IPS-20b (cell line): ENCODE measurements around the gene ETAA1.

ENCODE experiments used
- H3K27ac ChIP-seq: one replicate; pipeline ENCODE4 v1.5.1; 2013; ENCODE audit warnings: low read length
- H3K27me3 ChIP-seq: 2 replicates; pipeline ENCODE4 v1.6.1; 2013; ENCODE audit warnings: mild to moderate bottlenecking, low read length, inconsistent platforms; ENCODE audit not compliant: insufficient read depth
- H3K36me3 ChIP-seq: 2 replicates; pipeline ENCODE4 v1.6.1; 2013; ENCODE audit warnings: low read depth, mild to moderate bottlenecking, inconsistent platforms, low read length, moderate library complexity; ENCODE audit not compliant: insufficient read depth
- H3K4me1 ChIP-seq: 2 replicates; pipeline ENCODE4 v1.6.1; 2013; ENCODE audit warnings: mild to moderate bottlenecking, control low read depth, inconsistent platforms, low read length, moderate library complexity; ENCODE audit not compliant: insufficient read depth
- H3K4me3 ChIP-seq: 2 replicates; pipeline ENCODE4 v1.5.1; 2013; ENCODE audit warnings: mild to moderate bottlenecking, low read length, inconsistent platforms
- H3K9ac ChIP-seq: 2 replicates; pipeline ENCODE4 v1.6.1; 2013; ENCODE audit warnings: low read depth, mild to moderate bottlenecking, inconsistent platforms, low read length, moderate library complexity
- H3K9me3 ChIP-seq: 2 replicates; pipeline ENCODE4 v1.6.1; 2013; ENCODE audit warnings: mild to moderate bottlenecking, low read depth, low read length, inconsistent platforms; ENCODE audit not compliant: insufficient read depth

Gene ETAA1

DNA sequence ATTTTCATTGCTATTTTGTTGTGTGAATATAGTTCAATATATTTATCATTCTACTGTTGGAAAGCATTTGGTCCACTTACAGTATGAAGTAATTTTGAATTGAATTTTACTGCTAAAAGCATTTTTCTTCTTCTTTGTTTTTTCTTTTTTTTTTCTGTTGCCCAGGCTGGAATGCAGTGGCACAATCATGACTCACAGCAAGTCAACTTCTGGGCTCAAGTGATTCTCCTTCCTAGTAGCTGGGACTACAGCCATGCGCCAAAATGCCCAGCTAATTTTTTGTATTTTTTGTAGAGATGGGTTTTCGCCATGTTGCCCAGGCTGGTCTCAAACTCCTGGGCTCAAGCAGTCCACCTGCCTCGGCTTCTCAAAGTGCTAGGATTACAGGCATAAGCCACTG, 2.4 kb upstream of the ETAA1 start:
- Histone ChIP-seq H3K36me3 (0 out of 2 replicates have a peak, but pooled peaks cover under 1% of the 10 kb centered on the region), H3K4me1 (peaks cover 12% of the 10 kb centered on the region), H3K4me3 (no peak overlapping the region), H3K27ac (no peak overlapping the region), H3K9me3 (no peaks in the 10 kb centered on the region), H3K27me3 (no peaks in the 10 kb centered on the region), H3K9ac (no peak overlapping the region)

DNA sequence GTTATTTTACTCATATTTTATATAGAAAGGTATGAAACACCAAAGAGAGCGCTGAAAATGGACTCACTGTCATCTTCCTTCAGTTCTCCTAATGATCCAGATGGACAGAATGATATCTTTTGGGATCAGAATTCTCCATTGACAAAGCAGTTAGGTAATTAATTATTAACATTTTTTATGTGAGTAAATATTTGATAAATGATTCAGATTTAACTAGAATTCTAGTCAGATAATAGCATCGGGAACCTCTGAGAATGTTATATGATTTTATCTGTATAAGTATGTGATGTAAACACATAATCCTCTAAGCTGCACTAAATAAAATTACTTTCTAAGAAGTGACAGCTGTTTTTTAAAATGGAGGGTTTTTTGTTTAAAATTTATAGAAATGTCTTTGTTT, 2.0 kb downstream of the ETAA1 start:
- no peak overlapping the region for H3K27ac ChIP-seq
- 0 out of 2 replicates have a peak, but pooled peaks cover 3% of the 10 kb centered on the region for H3K4me1 ChIP-seq
- H3K9me3 ChIP-seq, result no peaks in the 10 kb centered on the region
- no peak overlapping the region for H3K9ac ChIP-seq
- H3K36me3 ChIP-seq, result peaks cover 44% of the 10 kb centered on the region
- no peaks in the 10 kb centered on the region for H3K27me3 ChIP-seq
- peak overlapping the region; percentile 98; the same call in 1 of the 2 replicates for H3K4me3 ChIP-seq

DNA sequence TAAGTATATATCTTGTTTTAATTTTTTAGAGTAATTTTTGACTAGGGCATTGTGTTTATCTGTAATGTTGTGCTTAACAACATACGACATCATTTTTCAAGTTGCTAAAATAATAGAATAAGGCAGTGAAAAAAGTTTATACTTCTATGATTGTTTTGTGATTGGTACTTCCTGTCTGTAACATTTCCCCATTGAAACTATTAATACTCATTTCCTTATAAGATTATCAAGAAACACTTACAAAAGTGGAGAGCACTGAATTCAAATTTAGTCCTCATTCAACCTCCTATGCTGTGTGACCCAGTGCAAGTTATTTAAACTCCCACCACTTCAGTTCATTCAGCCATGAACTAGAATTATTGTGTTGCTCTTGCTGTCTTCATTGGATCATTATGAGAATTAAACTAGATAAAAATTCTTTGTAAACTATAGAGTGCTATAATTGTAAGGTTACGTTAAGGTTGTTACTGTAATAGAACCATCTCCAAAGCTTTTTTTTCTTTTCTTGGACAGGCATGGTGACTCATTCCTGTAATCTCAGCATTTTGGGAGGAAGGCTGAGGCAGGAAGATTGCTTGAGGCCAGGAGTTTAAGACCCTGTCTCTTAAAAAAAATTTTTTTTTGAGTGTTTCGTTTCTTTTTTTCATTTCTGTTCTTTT, 2.8 kb downstream of the ETAA1 start:
- Histone ChIP-seq H3K9ac (no peak overlapping the region), H3K9me3 (no peaks in the 10 kb centered on the region), H3K4me1 (no peaks in the 10 kb centered on the region), H3K27ac (no peak overlapping the region), H3K27me3 (no peaks in the 10 kb centered on the region), H3K36me3 (peaks cover 52% of the 10 kb centered on the region), H3K4me3 (no peak overlapping the region)

DNA sequence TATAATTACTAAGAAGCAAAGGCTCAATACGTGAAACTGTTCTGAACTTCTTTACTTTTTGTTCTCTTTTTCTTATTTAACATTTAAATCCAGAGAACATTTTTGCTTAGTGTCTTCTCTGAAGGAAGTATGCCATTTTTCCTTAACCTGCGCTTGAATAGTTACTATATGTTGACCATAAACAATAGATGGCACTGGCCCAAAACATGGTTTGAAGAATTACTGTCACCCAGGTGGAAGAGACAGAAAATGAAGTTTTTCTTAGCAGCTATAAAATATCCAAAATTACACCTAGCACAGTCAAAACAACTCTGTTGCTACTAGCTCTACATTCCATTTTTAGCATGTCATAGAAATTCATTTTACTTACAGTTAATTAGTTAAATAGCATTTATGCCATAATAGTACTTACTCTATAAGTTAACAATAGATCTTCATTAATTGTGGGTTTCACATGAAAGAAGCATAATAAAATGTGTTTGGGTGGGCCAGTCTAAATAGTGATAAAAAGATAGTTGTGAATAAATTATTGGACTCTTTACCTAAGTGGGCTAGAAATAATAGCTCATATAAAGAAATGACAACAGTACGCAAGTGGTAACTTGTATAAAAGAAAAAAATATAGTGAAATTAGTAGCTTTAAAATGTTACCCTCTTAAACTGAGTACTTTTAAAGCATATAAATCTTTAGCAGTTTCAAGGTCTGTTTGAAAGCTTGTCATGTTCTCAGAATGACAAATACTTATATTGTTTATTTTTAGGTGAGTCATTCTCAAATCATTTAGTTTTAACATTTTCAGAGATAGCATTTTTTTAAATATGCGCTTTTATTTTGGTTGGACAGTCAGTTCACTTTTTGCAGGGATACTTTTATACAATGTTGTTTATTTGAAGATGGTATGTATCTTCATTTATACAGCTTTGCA, 3.7 kb downstream of the ETAA1 start:
- Histone ChIP-seq H3K27ac (no peak overlapping the region), H3K9ac (no peak overlapping the region), H3K4me1 (no peaks in the 10 kb centered on the region), H3K9me3 (no peaks in the 10 kb centered on the region), H3K27me3 (no peaks in the 10 kb centered on the region), H3K36me3 (peaks cover 61% of the 10 kb centered on the region), H3K4me3 (no peak overlapping the region)

DNA sequence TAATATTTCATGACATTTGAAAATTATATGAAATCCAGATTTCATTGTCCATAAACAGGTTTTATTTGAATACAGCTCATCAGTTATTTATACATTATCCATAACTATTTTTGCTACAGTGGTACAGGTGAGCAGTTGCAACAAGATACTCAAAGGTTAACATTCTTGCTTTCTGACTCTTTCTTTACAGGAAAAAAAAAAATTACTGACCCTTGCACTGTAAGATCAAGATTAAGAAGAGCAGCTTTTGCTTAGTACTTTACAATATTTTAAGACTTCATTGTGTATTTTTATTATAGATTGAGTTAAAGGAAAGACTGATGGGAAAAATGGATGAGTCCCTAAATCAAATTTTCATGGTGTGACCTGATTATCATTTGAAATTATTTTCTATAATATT, 11.2 kb downstream of the ETAA1 start:
- Histone ChIP-seq H3K4me1 (no peaks in the 10 kb centered on the region), H3K27me3 (no peaks in the 10 kb centered on the region), H3K9ac (no peak overlapping the region), H3K36me3 (peaks cover 76% of the 10 kb centered on the region), H3K9me3 (no peaks in the 10 kb centered on the region), H3K4me3 (no peak overlapping the region), H3K27ac (no peak overlapping the region)

- Histone ChIP-seq H3K9ac (no peak overlapping the region), H3K4me3 (no peak overlapping the region), H3K27ac (no peak overlapping the region), H3K36me3 (peaks cover 38% of the 10 kb centered on the region), H3K4me1 (no peaks in the 10 kb centered on the region), H3K27me3 (no peaks in the 10 kb centered on the region), H3K9me3 (no peaks in the 10 kb centered on the region)
Measured at GRCh38 chr2:67412424-67412823, 15.3 kb downstream of the ETAA1 start.

GRCh38 chr2:67414867-67415266, 17.7 kb downstream of the ETAA1 start:
- H3K27ac ChIP-seq, result no peak overlapping the region
- no peak overlapping the region for H3K4me3 ChIP-seq
- no peaks in the 10 kb centered on the region for H3K27me3 ChIP-seq
- no peaks in the 10 kb centered on the region for H3K9me3 ChIP-seq
- no peaks in the 10 kb centered on the region for H3K4me1 ChIP-seq
- H3K36me3 ChIP-seq, result peaks cover 16% of the 10 kb centered on the region
- H3K9ac ChIP-seq, result no peak overlapping the region

DNA sequence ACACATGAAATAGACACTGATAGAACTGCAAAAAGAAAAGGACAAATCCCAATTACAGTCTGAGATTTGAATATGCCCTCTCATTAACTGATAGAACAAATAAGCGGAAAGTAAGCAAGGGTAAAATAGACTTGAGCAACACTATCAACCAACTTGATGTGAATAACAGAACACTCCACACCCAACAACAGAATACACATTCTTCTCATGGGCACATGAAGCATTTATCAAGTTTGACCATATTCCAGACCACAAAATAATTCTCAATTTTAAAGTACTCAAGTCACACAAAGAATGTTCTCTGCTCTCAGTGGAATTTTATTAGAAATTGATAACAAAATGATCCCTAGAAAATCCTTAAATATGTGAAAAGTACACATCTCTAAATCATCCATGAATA, 19.0 kb downstream of the ETAA1 start:
- no peak overlapping the region for H3K27ac ChIP-seq
- no peaks in the 10 kb centered on the region for H3K9me3 ChIP-seq
- no peaks in the 10 kb centered on the region for H3K27me3 ChIP-seq
- peaks cover 4% of the 10 kb centered on the region; the same call in 1 of the 2 replicates for H3K36me3 ChIP-seq
- H3K9ac ChIP-seq, result no peak overlapping the region
- H3K4me1 ChIP-seq, result no peaks in the 10 kb centered on the region
- no peak overlapping the region for H3K4me3 ChIP-seq

- Histone ChIP-seq H3K36me3 (no peaks in the 10 kb centered on the region), H3K4me1 (no peaks in the 10 kb centered on the region), H3K27me3 (no peaks in the 10 kb centered on the region), H3K9me3 (peaks cover 8% of the 10 kb centered on the region; the same call in 1 of the 2 replicates), H3K4me3 (no peak overlapping the region), H3K9ac (no peak overlapping the region), H3K27ac (no peak overlapping the region)
Measured at GRCh38 chr2:67423489-67423888, 26.4 kb downstream of the ETAA1 start.

DNA sequence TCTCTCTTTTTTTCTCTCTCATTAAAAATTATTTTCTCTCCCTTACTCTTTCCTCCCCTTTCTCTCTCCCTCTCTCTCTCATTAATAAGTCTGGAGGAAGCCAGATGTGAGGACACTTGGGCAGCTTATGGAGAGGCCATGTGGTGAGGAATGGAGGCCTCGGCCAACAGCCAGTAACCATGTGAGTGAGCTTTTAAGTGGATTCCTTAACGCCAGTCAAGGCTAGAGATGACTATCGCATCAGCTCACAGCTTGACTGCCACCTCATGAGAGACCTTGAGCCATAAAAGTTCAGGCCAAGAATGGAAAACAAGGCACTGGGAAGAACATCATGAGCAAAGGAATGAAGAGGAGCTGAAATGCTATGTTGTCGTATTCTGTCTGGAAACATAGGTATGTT, 39.1 kb downstream of the ETAA1 start:
- no peaks in the 10 kb centered on the region for H3K36me3 ChIP-seq
- no peak overlapping the region for H3K27ac ChIP-seq
- H3K4me3 ChIP-seq, result no peak overlapping the region
- H3K4me1 ChIP-seq, result peaks cover 4% of the 10 kb centered on the region; the same call in 1 of the 2 replicates
- H3K9me3 ChIP-seq, result peaks cover 3% of the 10 kb centered on the region; the same call in 1 of the 2 replicates
- H3K9ac ChIP-seq, result no peak overlapping the region
- H3K27me3 ChIP-seq, result no peaks in the 10 kb centered on the region

DNA sequence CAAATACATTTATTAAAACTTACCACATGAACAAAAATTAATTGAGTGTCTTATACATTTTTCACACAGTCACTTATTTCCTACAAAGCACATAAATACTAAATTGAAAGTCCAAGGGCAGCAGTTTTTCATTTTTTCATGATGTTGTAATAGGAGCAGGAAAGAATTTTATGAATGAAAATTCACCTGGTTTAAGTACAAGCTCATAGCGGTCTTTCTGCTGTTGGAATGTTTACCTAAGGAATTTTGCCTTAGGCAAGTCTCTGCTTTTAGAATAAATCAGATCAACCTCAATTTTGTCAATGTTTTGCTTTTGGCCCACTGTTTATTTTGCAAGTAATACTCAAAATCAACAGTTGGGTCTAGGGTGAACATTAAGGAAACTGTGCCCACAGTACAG, 40.0 kb downstream of the ETAA1 start:
- H3K4me3 ChIP-seq, result no peak overlapping the region
- H3K4me1 ChIP-seq, result peaks cover 4% of the 10 kb centered on the region; the same call in 1 of the 2 replicates
- no peaks in the 10 kb centered on the region for H3K27me3 ChIP-seq
- H3K9me3 ChIP-seq, result no peaks in the 10 kb centered on the region
- H3K36me3 ChIP-seq, result no peaks in the 10 kb centered on the region
- no peak overlapping the region for H3K9ac ChIP-seq
- H3K27ac ChIP-seq, result no peak overlapping the region

GRCh38 chr2:67438337-67438736, 41.2 kb downstream of the ETAA1 start:
- H3K9me3 ChIP-seq, result no peaks in the 10 kb centered on the region
- no peaks in the 10 kb centered on the region for H3K27me3 ChIP-seq
- peaks cover 4% of the 10 kb centered on the region; the same call in 1 of the 2 replicates for H3K4me1 ChIP-seq
- no peak overlapping the region for H3K4me3 ChIP-seq
- no peaks in the 10 kb centered on the region for H3K36me3 ChIP-seq
- no peak overlapping the region for H3K27ac ChIP-seq
- no peak overlapping the region for H3K9ac ChIP-seq
